GM21447 (cell line): Measurements from ENCODE around the gene DLG2.

Experiments used
- ATAC-seq: cut with Tn5 transposase; IDR thresholded peaks from one replicate; pipeline ENCODE4 v1.9.1; 2021; ENCODE audit not compliant: unreplicated experiment

The DLG2 gene

DNA sequence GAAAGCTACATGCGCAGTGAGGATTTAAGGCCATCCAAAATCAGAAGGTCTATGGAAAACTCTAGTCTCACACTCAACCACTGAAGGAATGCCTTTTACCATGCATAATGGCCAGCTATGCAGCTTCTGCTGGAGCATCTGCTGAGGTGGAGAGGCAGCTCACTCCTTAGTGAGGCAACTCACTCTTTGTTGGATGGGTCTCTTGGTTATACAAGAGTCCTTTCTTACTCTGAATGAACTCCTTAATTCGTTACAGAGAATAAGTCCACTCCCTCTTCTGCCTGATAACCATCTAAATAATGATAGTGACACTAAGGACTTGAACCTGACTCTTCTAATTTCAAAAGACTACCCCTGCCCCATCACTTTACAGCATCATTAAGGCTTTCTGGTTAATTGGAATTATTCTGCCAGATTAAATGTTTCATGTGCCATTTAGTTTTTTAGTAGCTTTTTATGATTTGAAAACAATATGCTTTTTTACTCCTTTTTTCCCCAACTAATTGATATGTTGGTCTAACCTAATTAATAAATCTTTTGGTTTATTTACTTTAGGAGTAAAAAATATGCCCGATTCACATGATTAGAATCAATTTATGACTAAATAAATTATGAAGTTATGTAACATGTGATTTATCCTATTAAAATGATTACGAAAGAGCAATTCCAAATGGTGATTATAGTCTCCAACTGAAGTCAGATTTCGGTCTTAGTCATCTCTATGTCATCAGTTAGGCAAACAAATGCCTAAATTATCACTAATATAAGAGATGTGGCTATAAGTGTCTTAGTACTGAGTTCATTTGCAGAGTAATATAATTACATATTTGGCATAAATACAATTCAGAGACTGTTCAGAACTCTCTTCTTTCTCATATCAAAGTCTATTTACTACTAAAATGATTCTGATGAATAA lies 2054.3 kb downstream of the DLG2 start:
- no peak for ATAC-seq

DNA sequence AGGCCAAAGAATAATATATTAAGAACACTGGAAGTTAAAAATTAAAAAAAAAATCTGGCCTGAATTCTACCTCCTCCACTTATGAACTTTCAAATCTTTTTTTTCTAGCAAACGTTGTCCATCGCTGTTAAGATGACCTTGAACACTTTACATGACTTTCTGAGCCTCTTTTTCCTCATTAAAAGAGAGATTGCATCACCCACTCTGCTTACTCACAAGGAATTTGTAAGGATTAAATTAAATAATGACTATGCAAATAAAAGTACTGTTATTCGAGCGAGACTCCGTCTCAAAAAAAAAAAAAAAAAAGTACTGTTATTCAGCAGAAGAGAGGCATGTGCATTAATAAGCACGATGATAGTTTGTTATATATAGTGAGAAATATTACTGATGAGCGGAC lies 2055.8 kb downstream of the DLG2 start:
- no peak for ATAC-seq

DNA sequence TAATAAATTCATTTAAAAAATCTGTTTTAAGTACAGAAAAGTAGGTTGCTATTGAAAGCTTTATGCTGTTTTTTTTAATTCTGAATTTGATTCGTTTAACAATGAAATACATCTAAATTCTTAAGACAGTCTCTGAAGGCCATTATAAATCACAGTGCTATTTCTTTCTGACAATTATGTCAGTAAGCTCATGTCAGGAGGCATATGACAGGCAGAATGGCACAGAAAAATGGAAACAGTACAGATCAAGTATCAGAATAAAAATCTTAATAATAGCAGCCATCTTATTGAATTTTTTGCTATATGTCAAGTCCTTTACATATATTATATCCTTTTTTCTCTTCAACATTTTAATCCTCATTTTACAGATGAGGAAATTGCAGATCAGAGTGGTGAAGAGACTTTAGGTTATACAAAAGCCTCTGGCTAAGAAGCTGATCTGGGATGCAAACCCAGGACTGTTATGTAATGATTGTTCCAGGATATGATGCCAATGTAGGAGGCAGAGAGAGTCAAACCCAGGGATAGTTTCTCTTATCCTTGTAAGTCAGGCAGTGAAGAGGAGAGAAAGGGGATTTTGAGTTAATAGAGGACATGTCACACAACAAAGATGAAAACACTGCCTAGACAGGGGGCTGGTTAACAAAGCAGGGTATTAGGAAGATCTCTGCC lies 2057.9 kb downstream of the DLG2 start:
- ATAC-seq: no peak

DNA sequence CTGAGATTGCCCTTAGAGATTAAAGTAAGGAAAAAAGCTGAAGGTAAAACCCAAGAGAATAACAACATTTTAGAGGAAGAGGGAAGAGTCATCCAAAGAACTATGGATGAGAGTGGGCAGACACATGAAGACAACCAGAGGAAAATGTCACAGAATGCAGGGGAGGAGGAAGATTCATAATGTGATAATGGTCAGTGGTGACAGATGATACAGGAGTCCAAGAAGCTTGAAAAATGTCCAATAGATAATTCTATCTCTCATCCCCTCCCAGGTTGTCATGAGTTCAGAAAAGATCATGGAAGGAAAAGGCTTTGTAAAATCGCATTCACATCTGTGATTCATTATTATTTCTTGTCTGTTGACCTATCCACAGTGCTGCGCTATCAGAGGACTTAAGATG lies 2058.6 kb downstream of the DLG2 start:
- ATAC-seq: no peak

DNA sequence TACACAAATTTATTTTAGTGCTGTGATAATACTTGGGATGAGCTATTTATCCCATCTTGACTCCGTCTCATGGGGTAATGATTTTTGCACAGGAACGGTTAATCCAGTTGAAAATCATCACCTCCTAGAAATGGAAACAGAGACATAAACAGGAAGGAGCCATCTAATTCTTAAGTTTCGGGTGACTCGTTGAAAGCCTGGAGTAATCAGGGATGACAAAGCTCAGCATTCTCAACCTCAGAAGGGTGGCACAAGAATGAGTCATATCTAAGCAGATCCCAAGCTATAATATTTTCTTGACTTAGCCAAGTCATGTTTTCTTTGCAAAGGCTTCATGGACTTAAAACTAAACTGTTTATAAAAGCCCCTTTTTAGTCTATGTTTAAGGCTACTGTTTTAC lies 2060.2 kb downstream of the DLG2 start:
- ATAC-seq: no peak

DNA sequence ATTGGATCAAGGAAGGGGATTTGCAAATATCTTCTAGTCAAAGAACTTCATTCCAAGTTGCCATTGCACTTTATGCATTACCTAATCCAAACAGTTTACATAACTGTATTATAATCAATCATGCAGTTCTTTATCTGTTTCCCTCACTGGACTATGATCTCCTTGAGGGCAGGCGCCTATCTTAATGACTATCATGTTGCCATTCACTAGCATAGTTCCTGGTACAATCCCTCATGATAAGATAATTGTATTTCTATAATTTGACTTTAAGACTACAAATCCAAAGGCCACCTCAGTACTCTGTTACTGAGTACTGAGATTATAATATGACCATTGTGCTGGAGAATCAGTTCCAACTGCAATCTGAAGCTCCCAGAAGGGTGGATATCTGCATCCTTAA lies 2062.3 kb downstream of the DLG2 start:
- ATAC-seq: no peak

DNA sequence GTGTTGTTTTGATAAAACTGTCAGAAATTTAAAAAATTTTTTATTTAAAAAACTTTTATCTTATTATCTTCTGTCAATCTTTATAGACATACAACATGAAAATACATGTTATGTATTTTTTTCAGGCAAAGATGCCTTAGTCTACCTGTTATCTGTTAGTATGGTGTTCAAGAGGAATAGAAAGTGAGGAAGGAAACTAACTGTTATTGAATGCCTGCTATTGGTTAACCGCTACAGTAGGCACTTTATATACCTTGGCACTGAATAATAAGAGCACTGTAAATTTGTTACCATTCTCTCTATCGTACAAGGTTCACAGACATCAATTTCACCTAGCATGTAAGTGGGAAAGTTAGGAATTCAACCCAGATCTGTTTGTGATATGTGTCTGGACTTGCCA lies 2068.9 kb downstream of the DLG2 start:
- ATAC-seq: no peak

DNA sequence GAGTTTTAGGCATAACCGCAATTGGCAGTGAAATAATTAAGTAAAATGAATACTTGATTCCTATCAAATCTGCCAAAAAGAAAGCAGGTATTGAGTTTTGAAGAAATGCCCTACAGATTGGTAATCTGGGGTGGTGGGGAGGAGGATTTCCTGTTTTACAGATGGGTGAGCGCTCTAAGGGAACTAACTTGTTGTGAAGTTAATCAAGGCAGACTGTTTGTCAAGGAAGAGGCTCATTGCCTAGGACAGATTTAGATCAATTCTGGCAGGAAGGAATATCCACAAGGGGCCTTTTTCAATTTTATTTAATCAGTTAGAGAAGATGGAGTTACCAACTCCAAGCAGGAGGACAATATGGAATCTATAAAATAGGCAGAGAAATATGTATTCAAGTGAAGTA lies 2069.5 kb downstream of the DLG2 start:
- no peak for ATAC-seq

DNA sequence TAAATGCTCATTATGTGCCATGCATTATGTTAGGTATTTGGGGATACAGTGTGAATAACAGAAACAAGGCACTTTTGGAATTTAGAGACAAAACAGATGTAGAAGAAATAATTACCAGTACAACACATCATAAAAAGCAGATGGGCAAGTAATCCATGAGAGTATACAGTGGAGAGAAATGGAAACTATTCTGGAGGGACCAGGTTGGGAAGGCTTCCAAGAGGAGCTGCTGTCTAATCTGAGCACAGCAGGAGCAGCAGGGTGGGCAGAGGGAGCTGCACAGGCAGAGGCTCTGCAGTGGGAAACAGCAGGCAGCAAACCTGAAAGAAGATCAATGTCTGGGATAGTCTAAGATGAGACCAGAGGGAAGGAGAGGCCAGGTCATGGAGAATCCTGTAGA lies 2072.3 kb downstream of the DLG2 start:
- no peak for ATAC-seq

DNA sequence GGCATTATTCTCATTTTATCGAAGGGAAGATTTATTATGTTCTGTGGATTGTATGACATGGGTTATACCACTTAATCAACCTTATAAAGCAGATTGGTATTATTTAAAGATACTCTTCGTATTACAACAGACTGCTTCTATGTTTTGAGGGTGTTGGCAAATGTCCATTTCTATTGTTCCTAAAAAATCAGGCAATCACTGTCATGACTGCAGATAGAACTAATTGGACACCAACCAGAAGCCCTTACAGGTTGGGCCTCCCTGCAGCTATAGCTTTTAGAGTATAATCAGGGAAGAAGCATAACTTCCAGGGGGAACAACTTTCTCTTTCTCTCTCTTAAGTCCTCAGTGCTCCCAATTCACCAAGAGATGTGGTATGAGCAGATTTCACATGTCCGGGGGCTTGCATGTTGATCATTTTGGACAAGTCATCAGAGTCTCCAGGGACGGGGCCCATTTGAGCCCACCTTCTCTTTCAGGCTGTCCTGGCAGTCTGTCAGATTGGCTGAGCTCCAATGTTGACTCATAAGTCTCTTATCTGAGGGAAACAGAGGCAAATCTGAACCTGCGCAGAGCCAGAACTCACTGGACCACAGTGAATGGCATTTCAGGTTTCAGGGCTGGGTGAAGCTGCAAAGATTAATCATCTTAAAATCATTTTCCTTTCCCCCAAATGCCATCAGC lies 2077.0 kb downstream of the DLG2 start:
- no peak for ATAC-seq

DNA sequence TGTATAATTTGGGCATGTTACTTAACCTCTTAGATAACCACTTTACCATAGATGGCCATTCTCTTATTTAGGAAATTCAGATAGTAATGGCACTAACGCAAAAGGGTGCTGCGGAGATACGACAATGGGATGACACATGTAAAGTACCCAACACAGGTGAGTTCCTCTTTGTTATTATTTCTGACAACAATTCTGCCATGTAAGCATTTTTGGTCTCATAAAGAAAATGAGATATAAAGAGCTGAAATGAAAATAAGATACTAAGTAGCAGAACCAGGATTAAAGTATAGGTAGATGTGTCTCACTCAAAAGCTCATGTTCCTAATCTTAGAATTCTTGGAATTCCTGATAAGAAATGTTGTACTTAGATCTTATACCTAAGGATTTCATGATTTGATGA lies 2080.8 kb downstream of the DLG2 start:
- no peak for ATAC-seq

DNA sequence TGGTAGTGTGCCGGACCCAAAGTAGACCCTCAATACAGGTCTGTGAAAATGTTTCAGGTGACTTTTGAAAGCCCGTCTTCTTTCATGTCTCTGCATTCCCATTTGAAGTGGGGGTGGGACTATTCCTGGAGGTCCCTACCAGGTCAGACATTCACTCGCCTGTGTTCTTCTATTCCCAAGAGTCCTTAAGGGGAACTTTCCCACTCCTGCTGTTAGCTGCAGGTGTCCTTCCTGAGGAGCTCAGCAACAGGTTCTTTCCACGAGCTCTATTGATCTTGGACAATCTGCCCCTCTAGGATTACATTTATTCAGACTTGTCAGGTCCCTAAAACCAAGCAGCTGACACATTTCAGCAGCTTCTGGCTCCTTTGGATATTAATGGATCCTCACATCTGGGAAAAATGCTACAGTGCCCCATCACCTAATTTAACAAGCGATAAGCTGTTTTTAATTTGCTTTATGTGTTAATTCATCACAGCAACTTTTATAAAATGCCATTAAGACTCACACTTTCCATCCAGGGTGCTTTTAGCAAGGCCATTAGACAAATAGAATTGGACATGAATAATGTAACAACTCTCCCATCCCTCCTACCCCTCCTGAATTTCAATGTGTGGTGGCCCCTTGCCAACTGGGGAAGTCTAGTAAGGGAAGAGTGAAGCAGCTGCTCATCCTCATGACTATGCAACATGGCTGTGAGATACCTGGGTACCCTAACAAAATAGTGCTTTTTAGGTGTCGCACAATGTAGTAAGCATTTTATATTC lies 2081.5 kb downstream of the DLG2 start:
- no peak for ATAC-seq

DNA sequence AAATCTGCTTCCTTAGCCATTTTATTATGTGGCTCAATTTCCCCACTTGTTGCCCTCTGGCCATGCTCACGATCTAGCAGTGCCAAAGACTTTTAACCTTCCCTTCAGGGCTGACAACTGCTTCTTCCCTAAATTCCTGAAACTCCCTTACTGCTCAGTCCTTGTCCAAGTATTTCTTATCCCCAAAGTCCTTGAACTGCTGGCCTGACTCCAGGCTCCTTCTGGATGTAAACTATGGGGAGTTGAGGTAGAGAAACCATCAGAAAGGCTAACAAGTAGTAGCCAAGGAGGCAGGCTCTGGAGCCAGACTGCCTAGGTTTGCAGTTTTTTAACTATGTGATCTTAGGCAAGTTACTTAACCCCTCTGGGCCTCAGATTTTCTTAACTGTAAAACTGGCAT lies 2082.3 kb downstream of the DLG2 start:
- no peak for ATAC-seq

DNA sequence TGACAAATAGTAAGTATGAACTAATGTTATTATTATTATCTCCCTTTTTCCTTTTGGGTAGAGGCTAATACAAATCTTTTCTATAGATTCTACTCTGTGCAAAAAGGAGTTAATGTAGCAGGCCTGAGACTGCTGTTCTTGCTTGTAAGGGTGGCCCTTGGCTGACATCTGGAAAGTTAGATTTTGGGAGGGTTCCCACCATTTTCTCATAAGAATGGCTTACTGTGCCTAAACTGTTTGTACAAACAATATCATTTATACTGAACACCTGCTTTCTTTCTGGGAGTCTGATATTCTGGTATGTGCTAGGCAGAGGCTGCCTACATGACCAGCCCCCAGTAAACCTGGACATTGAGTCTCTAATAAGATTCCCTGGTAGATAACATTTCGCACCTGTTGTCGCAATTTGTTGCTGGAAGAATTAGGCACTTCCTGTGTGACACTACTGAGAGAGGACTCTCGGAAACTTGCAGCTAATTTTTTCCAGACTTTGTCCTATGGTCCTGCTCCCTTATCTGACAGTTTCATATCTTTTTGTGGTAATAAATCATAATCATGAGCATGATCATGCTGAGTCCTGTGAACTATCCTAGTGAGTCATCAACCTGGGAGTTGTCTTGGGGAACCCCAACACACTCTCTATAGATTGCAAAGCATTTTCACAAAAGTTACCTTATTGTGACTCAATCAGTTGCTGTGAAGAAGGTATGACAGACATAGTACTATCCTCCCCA lies 2083.3 kb downstream of the DLG2 start:
- ATAC-seq: no peak

DNA sequence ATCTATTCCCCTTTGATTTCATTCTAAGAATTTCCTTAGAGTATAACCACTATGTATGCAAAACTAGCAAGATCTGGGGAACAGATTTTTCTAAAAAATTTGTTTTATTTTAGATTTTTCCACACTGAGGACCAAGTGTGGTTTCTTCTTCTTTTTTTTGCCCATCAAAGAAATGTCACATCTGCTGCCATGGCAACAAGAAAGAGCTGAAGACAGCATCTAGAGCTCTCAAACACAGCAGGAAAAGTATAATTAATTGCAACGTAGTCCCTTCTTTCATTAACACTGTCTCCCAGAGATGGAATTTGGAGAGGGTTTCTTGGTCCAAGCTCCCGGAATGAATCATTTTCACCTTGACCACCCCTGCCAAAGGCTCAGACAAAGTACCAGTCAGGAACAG lies 2084.3 kb downstream of the DLG2 start:
- no peak for ATAC-seq

DNA sequence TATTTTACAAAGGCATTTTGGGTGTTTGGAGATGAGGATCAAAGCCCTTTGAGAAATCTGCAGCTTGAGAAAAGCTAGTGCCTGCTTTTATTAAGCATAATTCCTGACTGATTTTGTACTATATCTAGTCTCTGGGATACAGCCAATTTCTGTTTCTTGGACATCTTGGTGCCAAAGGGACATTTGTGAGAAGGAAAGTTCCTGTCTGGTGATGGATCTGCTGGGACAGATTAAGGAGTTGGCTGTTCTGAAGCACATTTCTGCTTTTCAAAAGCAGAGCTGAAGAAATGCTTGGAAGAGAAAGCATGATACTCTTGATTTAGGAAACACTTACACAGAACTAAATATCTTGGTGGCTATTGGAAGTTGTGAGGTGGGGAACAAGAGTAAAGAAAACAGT lies 2086.4 kb downstream of the DLG2 start:
- ATAC-seq: no peak

DNA sequence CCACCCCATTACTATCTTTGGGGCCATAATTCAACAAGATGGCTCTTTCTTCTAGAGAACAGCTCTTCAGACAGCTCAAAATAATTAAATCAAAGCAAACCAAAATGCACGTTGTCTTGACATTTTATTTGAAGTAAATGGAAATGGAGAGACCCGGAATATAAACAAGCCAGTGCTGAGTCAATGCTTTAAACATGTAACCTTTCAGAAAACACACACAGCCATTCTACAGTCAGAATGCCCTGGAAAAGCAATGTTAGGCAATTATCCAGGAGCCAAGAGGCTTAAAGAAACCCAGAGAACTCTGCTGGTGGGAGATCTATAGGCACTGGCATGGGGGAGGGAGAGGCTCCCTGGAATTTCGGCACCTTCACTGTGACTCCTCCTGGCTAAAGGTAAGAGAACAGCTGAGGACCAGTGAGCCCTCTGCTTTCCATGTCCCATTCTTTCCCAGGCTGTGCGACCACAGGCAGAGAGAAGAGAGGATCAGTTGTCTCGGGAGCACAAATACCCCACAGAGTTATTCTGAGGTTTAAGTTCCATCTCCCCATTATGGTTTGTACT lies 2086.9 kb downstream of the DLG2 start:
- no peak for ATAC-seq

DNA sequence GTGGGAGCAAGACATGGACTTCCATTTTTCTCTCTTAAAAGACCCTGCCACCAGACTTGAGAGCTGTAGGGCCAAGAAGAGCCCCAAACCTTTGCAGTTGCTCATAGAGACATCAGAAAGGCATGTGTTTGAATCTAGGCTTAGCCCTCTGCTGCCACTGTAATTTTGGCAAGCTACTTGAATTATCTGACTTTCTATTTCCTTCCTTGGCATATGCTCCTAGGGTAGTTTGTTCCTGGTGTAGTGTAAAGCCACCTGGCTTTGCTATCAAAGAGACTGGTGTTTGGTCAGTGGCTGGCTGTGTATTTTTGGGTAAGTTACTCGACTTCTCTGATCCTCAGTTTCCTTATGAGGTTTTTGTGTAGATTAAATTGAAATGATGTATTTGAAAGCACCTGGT lies 2088.9 kb downstream of the DLG2 start:
- ATAC-seq: no peak

DNA sequence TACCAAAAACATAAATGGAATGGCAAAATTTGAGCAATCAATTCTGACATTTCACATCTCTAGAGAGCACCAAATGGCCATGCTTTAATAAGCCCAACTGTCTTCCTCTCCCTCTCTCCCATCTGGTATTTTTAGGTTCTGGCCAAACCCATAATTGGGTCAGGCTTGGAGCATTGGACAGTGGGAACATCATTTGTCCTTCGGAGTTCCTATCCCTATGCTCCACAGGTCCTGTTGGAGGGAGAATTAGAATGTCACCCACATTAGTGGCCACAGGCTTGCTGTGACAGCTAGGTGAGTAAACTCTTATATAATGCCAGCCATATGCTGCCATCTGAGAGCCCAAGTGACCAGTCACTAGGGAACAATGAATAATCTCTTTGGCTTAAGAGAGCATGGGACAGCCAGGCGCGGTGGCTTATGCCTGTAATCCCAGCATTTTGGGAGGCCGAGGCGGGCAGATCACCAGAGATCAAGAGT lies 2090.0 kb downstream of the DLG2 start:
- no peak for ATAC-seq

DNA sequence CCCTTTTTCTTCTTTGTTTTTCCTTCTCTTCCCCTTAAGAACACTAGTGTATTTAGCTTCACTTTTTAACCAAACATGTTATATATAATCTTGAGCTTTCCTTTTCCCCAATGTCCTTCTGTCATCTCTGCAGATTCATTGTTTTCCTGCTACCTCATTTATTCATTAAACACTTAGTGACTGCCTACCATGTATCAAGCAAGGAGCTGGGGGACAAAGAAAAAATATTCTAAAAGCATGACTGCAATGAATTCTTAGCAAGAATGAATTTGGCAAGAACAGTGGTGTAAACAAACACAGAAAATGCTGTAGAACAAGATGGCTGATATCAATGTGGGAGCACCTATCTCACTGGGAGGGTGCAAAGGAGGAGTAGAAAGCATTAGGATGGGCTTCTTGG lies 2094.0 kb downstream of the DLG2 start:
- ATAC-seq: no peak
